ENCODE results near the gene HHAT.

Gene HHAT

GRCh38 chr1:210705086-210705485 lies 376.4 kb downstream of the HHAT start:
- Histone ChIP-seq H3K9me3 (ENCODE audit: control insufficient read depth, low read length) (no peaks in the 10 kb centered on the region), H2AFZ (no peak overlapping the region), H3K9ac (no peak overlapping the region), H3K79me2 (no peaks in the 10 kb centered on the region), H3K36me3 (ENCODE audit: control insufficient read depth, insufficient read depth, low read length) (no peaks in the 10 kb centered on the region), H3K4me2 (ENCODE audit: low read length) (no peak overlapping the region), H3K4me1 (no peaks in the 10 kb centered on the region), H3K4me3 (ENCODE audit: low read depth, low read length) (no peak overlapping the region), H3K27me3 (ENCODE audit: control insufficient read depth, insufficient read depth, low read length) (no peaks in the 10 kb centered on the region), H3K27ac (no peak overlapping the region)
- no peak for TF ChIP-seq CTCF (IDR thresholded peaks at IDR 0.05)

- no peak for TF ChIP-seq CTCF (IDR thresholded peaks at IDR 0.05)
- Histone ChIP-seq H3K4me1 (no peaks in the 10 kb centered on the region), H3K27me3 (ENCODE audit: control insufficient read depth, insufficient read depth, low read length) (no peaks in the 10 kb centered on the region), H3K9me3 (ENCODE audit: control insufficient read depth, low read length) (no peaks in the 10 kb centered on the region), H2AFZ (no peak overlapping the region), H3K9ac (no peak overlapping the region), H3K4me3 (ENCODE audit: low read depth, low read length) (no peak overlapping the region), H3K36me3 (ENCODE audit: control insufficient read depth, insufficient read depth, low read length) (no peaks in the 10 kb centered on the region), H3K79me2 (no peaks in the 10 kb centered on the region), H3K4me2 (ENCODE audit: low read length) (no peak overlapping the region), H3K27ac (no peak overlapping the region)
Observed at GRCh38 chr1:210706246-210706645, 377.5 kb downstream of the HHAT start.

DNA sequence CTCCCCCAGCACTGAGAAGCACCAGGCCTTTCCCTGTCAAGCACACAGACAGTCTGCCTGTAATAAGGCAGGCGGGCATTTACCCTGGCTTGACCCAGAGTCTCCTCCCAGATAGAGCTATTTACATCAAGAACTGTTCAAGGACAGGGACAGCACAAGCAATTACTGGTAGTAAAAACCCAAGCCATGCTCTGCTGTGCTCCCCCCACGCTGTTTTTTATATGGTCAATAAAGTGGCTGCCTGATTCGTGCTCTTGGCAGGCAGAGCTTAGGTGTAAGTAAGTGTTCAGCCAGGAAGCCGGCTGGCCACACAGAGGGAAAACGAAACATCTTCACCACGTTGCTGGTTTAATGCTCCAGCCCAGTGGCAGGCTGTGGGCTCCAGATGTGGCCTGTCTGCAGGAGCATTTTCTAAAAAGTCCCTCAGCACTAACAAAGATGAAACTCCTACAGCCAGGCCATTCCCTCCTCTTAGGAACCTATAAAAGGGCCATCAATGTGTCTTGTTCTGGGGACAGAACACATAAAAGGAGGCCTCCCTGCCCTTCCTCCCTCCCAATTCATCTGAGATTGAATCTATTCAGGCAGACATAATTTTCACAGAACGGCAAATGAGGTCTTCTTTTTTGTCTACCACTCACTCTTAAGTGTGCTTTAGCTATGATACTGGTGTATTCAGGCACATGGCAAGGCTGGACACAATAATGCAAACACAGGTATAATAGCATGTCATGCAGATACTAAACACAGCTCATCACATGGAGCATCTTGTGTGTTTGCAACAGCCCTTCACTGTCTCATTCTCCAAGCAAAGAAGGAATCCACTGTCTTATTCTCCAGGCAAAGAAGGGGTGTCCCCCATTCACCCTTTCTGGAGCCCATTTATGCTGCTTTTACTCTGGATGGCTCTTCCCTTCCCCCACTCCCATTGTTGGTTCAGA lies 378.9 kb downstream of the HHAT start:
- no peaks in the 10 kb centered on the region for H3K79me2 ChIP-seq
- no peaks in the 10 kb centered on the region for H3K9me3 ChIP-seq (ENCODE audit: control insufficient read depth, low read length)
- H3K27me3 ChIP-seq (ENCODE audit: control insufficient read depth, insufficient read depth, low read length), result no peaks in the 10 kb centered on the region
- no peak overlapping the region for H3K9ac ChIP-seq
- no peaks in the 10 kb centered on the region for H3K4me1 ChIP-seq
- no peak overlapping the region for H3K4me2 ChIP-seq (ENCODE audit: low read length)
- H3K4me3 ChIP-seq (ENCODE audit: low read depth, low read length), result no peak overlapping the region
- H2AFZ ChIP-seq, result no peak overlapping the region
- no peaks in the 10 kb centered on the region for H3K36me3 ChIP-seq (ENCODE audit: control insufficient read depth, insufficient read depth, low read length)
- no peak for TF ChIP-seq CTCF (IDR thresholded peaks at IDR 0.05)
- H3K27ac ChIP-seq, result no peak overlapping the region

GRCh38 chr1:210709701-210710100 lies 381.0 kb downstream of the HHAT start:
- no peak overlapping the region for H3K9ac ChIP-seq
- no peak overlapping the region for H3K4me2 ChIP-seq (ENCODE audit: low read length)
- H3K36me3 ChIP-seq (ENCODE audit: control insufficient read depth, insufficient read depth, low read length), result no peaks in the 10 kb centered on the region
- H3K79me2 ChIP-seq, result no peaks in the 10 kb centered on the region
- H3K27ac ChIP-seq, result no peak overlapping the region
- no peak for TF ChIP-seq CTCF (IDR thresholded peaks at IDR 0.05)
- H3K4me1 ChIP-seq, result no peaks in the 10 kb centered on the region
- H2AFZ ChIP-seq, result no peak overlapping the region
- H3K9me3 ChIP-seq (ENCODE audit: control insufficient read depth, low read length), result no peaks in the 10 kb centered on the region
- H3K4me3 ChIP-seq (ENCODE audit: low read depth, low read length), result no peak overlapping the region
- no peaks in the 10 kb centered on the region for H3K27me3 ChIP-seq (ENCODE audit: control insufficient read depth, insufficient read depth, low read length)
